Adrenal gland (tissue), 12 donors: ENCODE results near the gene CSKMT. TPM values are rescaled to one million over a fixed set of nuclear protein-coding genes. Genes with fewer than 3 reads are reported as not detected.
"Not testable (repeated sequence)": the region's sequence is repeated elsewhere in the genome, so short reads cannot be mapped to it uniquely, and the experiment has no call there.

ENCODE experiments used
- DNase-seq, 7 donors: peaks; one replicate each; pipeline ENCODE4 v3.0.0-alpha.2; 2019 to 2020
- H3K27ac ChIP-seq, 5 donors: fragments of 200-600 bp; sonication (generic) in 4 of 5; 1 replicate in 3 of 5; 2 replicates in 2 of 5; pipeline versions ENCODE4 v1.5.1 to v1.8.0; 2016 to 2020; ENCODE audit warnings: mild to moderate bottlenecking in 1 of 5
- H3K27me3 ChIP-seq: fragments of 200-600 bp; 2 replicates; pipeline ENCODE4 v1.8.0; 2021
- H3K36me3 ChIP-seq, 2 donors: fragments of 200-600 bp; replicated peaks in 1 of 2; 1 replicate in 1 of 2; 2 replicates in 1 of 2; pipeline versions ENCODE4 v1.5.1 to v1.8.0; 2018 to 2022
- H3K4me1 ChIP-seq, 2 donors: fragments of 200-600 bp; replicated peaks in 1 of 2; 1 replicate in 1 of 2; 2 replicates in 1 of 2; pipeline versions ENCODE4 v1.5.1 to v1.8.0; 2018 to 2021
- H3K4me3 ChIP-seq, 4 donors: fragments of 200-600 bp; sonication (generic) in 3 of 4; one replicate each; pipeline ENCODE4 v1.5.1; 2016 to 2018
- H3K9me3 ChIP-seq, 3 donors: fragments of 200-600 bp; sonication (generic) in 1 of 3; replicated peaks in 1 of 3; 1 replicate in 2 of 3; 2 replicates in 1 of 3; pipeline versions ENCODE4 v1.5.1 to v1.8.0; 2016 to 2021
- CTCF ChIP-seq, 6 experiments: fragments of 450-650 bp in 4 of 6; fragments of 200-600 bp in 2 of 6; sonication (generic) in 1 of 6; IDR thresholded peaks; 1 replicate in 5 of 6; 2 replicates in 1 of 6; pipeline versions ENCODE4 v1.5.1 to v1.8.0; 2016 to 2021; ENCODE audit warnings: antibody characterized with exemption in 6 of 6, mild to moderate bottlenecking in 2 of 6, moderate library complexity in 1 of 6
- POLR2A ChIP-seq, 2 donors: fragments of 450-650 bp; IDR thresholded peaks; one replicate each; pipeline ENCODE4 v1.6.1; 2017; ENCODE audit warnings: antibody characterized with exemption in 2 of 2, mild to moderate bottlenecking in 2 of 2, moderate library complexity in 1 of 2
- WGBS, 4 donors: extraction: QIAGEN DNeasy Blood & Tissue Kit in 2 of 4; methylation state at CpG; one replicate each; pipeline versions ENCODE4 v1.1.5 to v1.1.7; 2013 to 2017; 5-methylcytosine and 5-hydroxymethylcytosine counted together
- intact Hi-C, 2 donors: fragments of 100-400 bp; cut with DNase I; formaldehyde crosslinking; loops; one replicate each; pipeline versions ENCODE4 v1.14.1 to v1.15.0; 2022 to 2023
- polyA plus RNA-seq, 3 donors: library from polyadenylated mRNA; stranded (reverse); fragments of 200-250 nt in 2 of 3; fragments of 350-450 nt in 1 of 3; fragmentation: Illumina TruSeq in 1 of 3; extraction: RNeasy Lipid Tissue Mini Kit (QIAGEN cat#74804) in 1 of 3; gene quantifications; one replicate each; pipeline ENCODE4 v1.2.3, GENCODE V29; 2013 to 2014
- total RNA-seq, 9 donors: library from RNA; depleted of rRNA in 4 of 9; stranded (reverse); fragments of >200 nt in 4 of 9; fragments of 120-200 nt in 1 of 9; fragmentation: NEBNext Ultra II Directional in 1 of 9; extraction: Animal tissue kit (Norgen Biotek cat#: 25700) in 1 of 9; gene quantifications; one replicate each; pipeline versions ENCODE4 v1.1.0 to v1.2.4, GENCODE V29; 2013 to 2023
- donor health status: healthy with polysubstance abuse.
- donor health status: Bipolar disorder and iron deficiency.
- donor health status: DM: yes; HTN: yes; CAD: no.
- donor health status: DM: no; HTN: no; CAD: no.
- donor health status: DM: no; HTN: no; CAD: no.
- donor health status: DM: yes; HTN: yes; CAD: no.

Gene CSKMT
- total and polyA plus RNA-seq, 12 donors = 1.9 to 37.2 (median 8.7) TPM; not detected in 1

DNA sequence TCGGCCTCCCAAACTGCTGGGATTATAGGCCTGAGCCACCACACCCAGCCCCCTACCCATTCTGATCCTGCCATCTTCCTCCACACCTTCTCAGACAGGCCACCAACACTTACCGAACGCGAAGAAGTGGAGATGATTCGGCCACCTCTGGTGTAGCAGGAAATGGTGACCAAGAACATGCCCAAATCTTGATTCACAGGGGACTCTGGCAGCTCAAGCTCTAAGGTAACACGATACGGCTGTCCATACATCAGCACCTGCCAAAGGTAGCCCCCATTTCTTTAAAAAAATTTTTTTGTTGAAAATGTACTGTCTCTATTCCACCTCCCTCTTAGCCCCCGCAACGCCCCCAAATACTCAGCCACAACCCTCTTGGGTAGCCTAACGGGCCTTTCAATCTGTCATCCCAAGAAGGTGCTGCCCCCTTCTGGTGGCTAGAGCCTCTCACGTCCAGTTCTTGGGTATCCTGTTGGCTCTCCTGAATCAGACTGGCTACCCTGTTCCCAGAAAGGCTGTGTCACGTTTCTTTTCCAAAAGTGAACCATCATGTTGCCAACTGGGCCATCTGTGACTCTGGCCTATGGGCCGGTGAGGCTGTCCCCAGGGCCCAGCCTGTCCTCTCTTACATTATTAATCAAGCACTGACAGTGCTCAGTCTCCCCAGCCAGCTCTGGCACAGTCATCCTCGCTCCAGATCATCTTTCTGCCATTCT is 29.5 kb downstream of the CSKMT start:
- intact Hi-C loops = loop anchor here in 1 of 2 donors (5.0 kb wide), 1 partner anchor 312 kb away; no protein-coding TSS in a partner anchor
- peak overlapping the region in 3 of 5 donors; percentile 22 to 62 (median 59) for H3K27ac ChIP-seq

DNA sequence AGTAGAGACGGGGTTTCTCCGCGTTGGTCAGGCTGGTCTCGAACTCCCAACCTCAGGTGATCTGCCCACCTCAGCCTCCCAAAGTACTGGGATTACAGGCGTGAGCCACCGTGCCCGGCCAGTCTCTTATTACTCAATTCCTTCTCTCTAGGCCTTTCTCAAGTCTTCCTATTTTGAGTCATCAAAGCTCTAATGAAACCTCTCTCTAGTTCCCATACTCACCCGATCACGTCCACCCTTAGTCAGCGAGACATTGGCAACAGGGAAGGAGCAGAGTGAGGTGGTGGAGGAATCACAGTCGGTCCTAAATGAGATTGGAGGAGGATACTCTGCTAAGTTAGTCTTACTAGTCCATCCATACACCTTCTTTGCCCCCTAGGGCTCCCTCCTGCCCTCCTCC is 37.1 kb downstream of the CSKMT start:
- 82 to 92% (median 88%) methylated on average over 8 to 11 of the region's 11 CpGs for WGBS, 4 donors
- H3K36me3 ChIP-seq = peaks cover 0 to 19% of the 10 kb centered on the region in 2 donors
- TF ChIP-seq POLR2A (IDR thresholded peaks at IDR 0.05) = no peak
- no peak for TF ChIP-seq CTCF (IDR thresholded peaks at IDR 0.05)
- H3K27ac ChIP-seq = no peak overlapping the region
- no peak for DNase-seq
- no peak overlapping the region for H3K4me3 ChIP-seq
- intact Hi-C loops = no loop called here
- peaks cover 14 to 18% of the 10 kb centered on the region in 2 donors for H3K4me1 ChIP-seq
- no peaks in the 10 kb centered on the region for H3K9me3 ChIP-seq
- no peaks in the 10 kb centered on the region for H3K27me3 ChIP-seq

More for the DNA sequence above, 29.5 kb downstream of the CSKMT start:
- H3K4me3 ChIP-seq = no peak overlapping the region
- 38 to 48% (median 42%) methylated on average over 14 of the region's 14 CpGs for WGBS, 4 donors
- peaks cover 0 to 2% of the 10 kb centered on the region in 2 donors for H3K4me1 ChIP-seq
- peaks cover 0 to 35% of the 10 kb centered on the region in 2 donors for H3K36me3 ChIP-seq
- TF ChIP-seq CTCF (IDR thresholded peaks at IDR 0.05) (peak; percentile 70 to 88 (median 84)), POLR2A (IDR thresholded peaks at IDR 0.05) (peak in 1 of 2 donors; percentile 15)
- no peaks in the 10 kb centered on the region for H3K9me3 ChIP-seq
- peak; percentile 84 to 95 (median 92) for DNase-seq
- H3K27me3 ChIP-seq = no peaks in the 10 kb centered on the region

- Histone ChIP-seq H3K4me1 (peaks cover 19 to 29% of the 10 kb centered on the region in 2 donors), H3K36me3 (peaks cover 0 to 19% of the 10 kb centered on the region in 2 donors)
- H3K9me3 ChIP-seq, H3K4me3 ChIP-seq, intact Hi-C loops, DNase-seq, H3K27ac ChIP-seq, H3K27me3 ChIP-seq: not testable (repeated sequence)
- 69 to 87% (median 75%) methylated on average over 4 of the region's 4 CpGs for WGBS, 4 donors
Measured at GRCh38 chr11:62703921-62704320, 38.8 kb downstream of the CSKMT start.

DNA sequence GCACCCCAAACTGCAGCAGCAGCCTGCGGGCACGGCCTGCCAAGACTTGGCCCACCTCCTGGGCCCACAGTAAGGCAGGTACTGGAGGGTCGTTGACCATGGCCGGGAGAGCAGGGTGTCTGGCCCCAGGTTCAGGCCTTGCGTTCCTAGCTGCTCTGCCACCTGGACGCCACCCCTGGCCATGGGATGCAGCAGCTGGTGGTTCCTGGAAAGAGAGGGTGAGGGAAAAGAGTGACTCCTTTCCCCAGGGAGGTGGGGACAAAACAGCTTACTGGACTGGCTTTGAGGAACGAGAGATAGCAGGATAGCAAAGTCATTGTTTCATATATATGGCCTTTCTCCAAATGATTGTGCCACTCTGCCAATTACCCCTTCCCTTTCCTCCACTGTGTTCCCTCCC is 40.3 kb downstream of the CSKMT start:
- H3K4me3 ChIP-seq = peak overlapping the region in 2 of 4 donors; percentile 39 to 69
- TF ChIP-seq CTCF (IDR thresholded peaks at IDR 0.05) = peak in 1 of 6 experiments; percentile 3
- TF ChIP-seq POLR2A (IDR thresholded peaks at IDR 0.05) = no peak
- no peaks in the 10 kb centered on the region for H3K9me3 ChIP-seq
- H3K27me3 ChIP-seq = no peaks in the 10 kb centered on the region
- 45 to 52% (median 48%) methylated on average over 7 of the region's 7 CpGs for WGBS, 4 donors
- H3K27ac ChIP-seq = peak overlapping the region in 4 of 5 donors; percentile 74 to 92 (median 79)
- intact Hi-C loops = no loop called here
- peaks cover 22 to 32% of the 10 kb centered on the region in 2 donors for H3K4me1 ChIP-seq
- peak in 5 of 7 donors; percentile 35 to 61 (median 42) for DNase-seq
- peaks cover 0 to 20% of the 10 kb centered on the region in 2 donors for H3K36me3 ChIP-seq
